PC-9 (cell line): ENCODE results near the gene ARHGAP18.

Experiments
- CTCF ChIP-seq: fragments of 200-600 bp; sonication (generic); conservative IDR thresholded peaks from 2 replicates; pipeline ENCODE4 v1.6.1; 2017; ENCODE audit warnings: mixed run types, antibody characterized with exemption, mild to moderate bottlenecking, moderate library complexity
- EZH2 ChIP-seq: fragments of 200-600 bp; sonication (generic); IDR thresholded peaks from 2 replicates; pipeline ENCODE4 v1.8.0; 2017; ENCODE audit warnings: antibody characterized with exemption, low read depth

- no peak for TF ChIP-seq CTCF
- TF ChIP-seq EZH2, result no peak
Measured at GRCh38 chr6:129665555-129665954, 44.4 kb downstream of the ARHGAP18 start.
